DND-41 (cell line): ENCODE data around the gene PTPN1.

ENCODE experiments used
- EZH2 ChIP-seq: IDR thresholded peaks from 3 replicates; pipeline ENCODE4 v1.6.1; 2012; ENCODE audit warnings: borderline replicate concordance, low read depth, mild to moderate bottlenecking, moderate library complexity, low read length, inconsistent platforms; ENCODE audit not compliant: severe bottlenecking
- TF ChIP-seq, protein P1 (sequence below): IDR thresholded peaks from 2 replicates; pipeline ENCODE4 v1.5.1; 2012; ENCODE audit warnings: borderline replicate concordance, low read length, moderate library complexity, mild to moderate bottlenecking; ENCODE audit not compliant: poor library complexity, severe bottlenecking; ENCODE audit errors: extremely low read depth

DNA sequence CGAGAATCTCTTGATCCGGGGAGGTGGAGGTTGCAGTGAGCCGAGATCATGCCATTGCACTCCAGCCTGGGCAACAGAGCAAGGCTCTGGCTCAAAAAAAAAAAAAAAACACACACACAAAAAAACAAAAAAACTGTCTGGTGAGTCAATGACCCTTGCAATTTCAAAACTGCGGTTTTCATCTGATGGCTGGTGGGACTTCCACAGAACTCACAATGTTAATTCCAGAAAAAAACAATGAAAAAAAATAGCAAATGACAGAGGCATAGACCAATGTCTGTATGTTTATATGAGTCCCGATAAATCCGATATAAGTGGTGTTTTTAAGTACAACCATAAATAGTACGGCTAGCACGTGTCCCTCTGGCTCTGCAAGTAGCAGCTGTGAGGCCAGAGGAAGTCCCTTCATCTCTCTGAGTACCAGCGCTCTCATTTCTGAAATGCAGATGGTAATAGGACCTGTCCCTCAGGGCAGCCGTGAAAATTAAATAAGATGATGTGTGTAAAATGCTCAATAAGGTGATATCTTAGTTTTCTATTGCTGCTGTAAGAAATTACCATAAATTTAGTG lies 21.9 kb upstream of the PTPN1 start:
- TF ChIP-seq, protein P1, sequence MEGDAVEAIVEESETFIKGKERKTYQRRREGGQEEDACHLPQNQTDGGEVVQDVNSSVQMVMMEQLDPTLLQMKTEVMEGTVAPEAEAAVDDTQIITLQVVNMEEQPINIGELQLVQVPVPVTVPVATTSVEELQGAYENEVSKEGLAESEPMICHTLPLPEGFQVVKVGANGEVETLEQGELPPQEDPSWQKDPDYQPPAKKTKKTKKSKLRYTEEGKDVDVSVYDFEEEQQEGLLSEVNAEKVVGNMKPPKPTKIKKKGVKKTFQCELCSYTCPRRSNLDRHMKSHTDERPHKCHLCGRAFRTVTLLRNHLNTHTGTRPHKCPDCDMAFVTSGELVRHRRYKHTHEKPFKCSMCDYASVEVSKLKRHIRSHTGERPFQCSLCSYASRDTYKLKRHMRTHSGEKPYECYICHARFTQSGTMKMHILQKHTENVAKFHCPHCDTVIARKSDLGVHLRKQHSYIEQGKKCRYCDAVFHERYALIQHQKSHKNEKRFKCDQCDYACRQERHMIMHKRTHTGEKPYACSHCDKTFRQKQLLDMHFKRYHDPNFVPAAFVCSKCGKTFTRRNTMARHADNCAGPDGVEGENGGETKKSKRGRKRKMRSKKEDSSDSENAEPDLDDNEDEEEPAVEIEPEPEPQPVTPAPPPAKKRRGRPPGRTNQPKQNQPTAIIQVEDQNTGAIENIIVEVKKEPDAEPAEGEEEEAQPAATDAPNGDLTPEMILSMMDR, result no peak
- TF ChIP-seq EZH2, result no peak
